ENCODE measurements around the gene MAGEL2.

DNA sequence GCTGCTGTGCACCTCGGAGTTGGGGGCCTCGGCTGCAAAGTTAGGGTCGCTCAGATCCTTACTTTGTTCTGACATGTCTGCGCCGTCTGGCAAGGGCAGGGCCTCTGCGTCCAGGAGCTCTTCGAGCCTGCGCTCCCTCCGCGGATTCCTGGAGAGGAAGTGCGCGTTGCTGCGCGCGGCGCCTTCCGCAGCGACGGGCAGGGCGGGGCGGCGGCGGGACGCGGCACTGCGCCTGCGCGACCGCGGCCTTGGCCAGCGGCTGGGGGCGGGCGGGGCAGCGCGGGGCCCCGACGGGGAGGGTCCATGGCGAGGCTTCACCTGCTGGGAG lies 39.4 kb upstream of the MAGEL2 start, which contains the start of gene NDN:
- TF ChIP-seq YY1 (IDR thresholded peaks at IDR 0.05; ENCODE audit: extremely low read depth, insufficient replicate concordance, low read depth, low read length) (no peak), CTCF (IDR thresholded peaks at IDR 0.05 in 2 of 3, conservative IDR thresholded peaks at IDR 0.05 in 1 of 3; ENCODE audit: borderline replicate concordance in 1 of 3, insufficient read depth in 1 of 3, low read depth in 2 of 3, low read length in 2 of 3) (no peak), POLR2A (IDR thresholded peaks at IDR 0.05; ENCODE audit: borderline replicate concordance, extremely low read depth, insufficient read depth, insufficient read length) (no peak), EZH2phosphoT487 (IDR thresholded peaks at IDR 0.05; ENCODE audit: borderline replicate concordance) (no peak), POLR2AphosphoS5 (IDR thresholded peaks at IDR 0.05; ENCODE audit: low read depth, low read length) (no peak), EGR1 (IDR thresholded peaks at IDR 0.05; ENCODE audit: low read depth) (no peak)
